GM19467 (cell line): ENCODE results near the gene GPR155.
A peak's percentile ranks its signal among the peaks of the same experiment; 100 is the strongest.
"Not testable (repeated sequence)": the region's sequence is repeated elsewhere in the genome, so short reads cannot be mapped to it uniquely, and the experiment has no call there.

Experiments
- ATAC-seq: cut with Tn5 transposase; IDR thresholded peaks from one replicate; pipeline ENCODE4 v1.9.1; 2021; ENCODE audit warnings: mild to moderate bottlenecking, moderate library complexity; ENCODE audit not compliant: unreplicated experiment

Gene GPR155

GRCh38 chr2:174493549-174494331 lies 6.9 kb upstream of the GPR155 start:
- ATAC-seq, result peak; percentile 41

GRCh38 chr2:174492963-174493431 lies 6.2 kb upstream of the GPR155 start:
- peak; percentile 84 for ATAC-seq

- ATAC-seq, result no peak
Measured at GRCh38 chr2:174491947-174492346, 5.1 kb upstream of the GPR155 start.

GRCh38 chr2:174490051-174490450 lies 3.2 kb upstream of the GPR155 start:
- no peak for ATAC-seq

GRCh38 chr2:174489520-174489919 lies 2.7 kb upstream of the GPR155 start:
- ATAC-seq, result not testable (repeated sequence)

- ATAC-seq, result no peak
Measured at GRCh38 chr2:174487820-174488162, 962 bp upstream of the GPR155 start.

- peak; percentile 79 for ATAC-seq
Measured at GRCh38 chr2:174487108-174487819, 435 bp upstream of the GPR155 start.

- no peak for ATAC-seq
Measured at GRCh38 chr2:174485788-174486562, 854 bp downstream of the GPR155 start.

- not testable (repeated sequence) for ATAC-seq
Measured at GRCh38 chr2:174485045-174485444, 1.8 kb downstream of the GPR155 start.

- ATAC-seq, result no peak
Measured at GRCh38 chr2:174484573-174484972, 2.3 kb downstream of the GPR155 start.

GRCh38 chr2:174482854-174483253 lies 4.0 kb downstream of the GPR155 start:
- no peak for ATAC-seq

GRCh38 chr2:174477759-174478158 lies 9.1 kb downstream of the GPR155 start:
- ATAC-seq, result no peak

GRCh38 chr2:174473796-174474195 lies 13.0 kb downstream of the GPR155 start:
- no peak for ATAC-seq

GRCh38 chr2:174465327-174465726 lies 21.5 kb downstream of the GPR155 start:
- no peak for ATAC-seq

- no peak for ATAC-seq
Measured at GRCh38 chr2:174461221-174461620, 25.6 kb downstream of the GPR155 start.

- no peak for ATAC-seq
Measured at GRCh38 chr2:174454566-174454965, 32.3 kb downstream of the GPR155 start.

GRCh38 chr2:174450021-174450816 lies 36.6 kb downstream of the GPR155 start:
- ATAC-seq, result no peak

- ATAC-seq, result no peak
Measured at GRCh38 chr2:174449033-174449432, 37.8 kb downstream of the GPR155 start.

- ATAC-seq, result no peak
Measured at GRCh38 chr2:174446531-174446930, 40.3 kb downstream of the GPR155 start.

- ATAC-seq, result no peak
Measured at GRCh38 chr2:174445248-174445647, 41.6 kb downstream of the GPR155 start.

- no peak for ATAC-seq
Measured at GRCh38 chr2:174444761-174445160, 42.1 kb downstream of the GPR155 start.
